ENCODE data around the gene ADAMTS9.

The ADAMTS9 gene

DNA sequence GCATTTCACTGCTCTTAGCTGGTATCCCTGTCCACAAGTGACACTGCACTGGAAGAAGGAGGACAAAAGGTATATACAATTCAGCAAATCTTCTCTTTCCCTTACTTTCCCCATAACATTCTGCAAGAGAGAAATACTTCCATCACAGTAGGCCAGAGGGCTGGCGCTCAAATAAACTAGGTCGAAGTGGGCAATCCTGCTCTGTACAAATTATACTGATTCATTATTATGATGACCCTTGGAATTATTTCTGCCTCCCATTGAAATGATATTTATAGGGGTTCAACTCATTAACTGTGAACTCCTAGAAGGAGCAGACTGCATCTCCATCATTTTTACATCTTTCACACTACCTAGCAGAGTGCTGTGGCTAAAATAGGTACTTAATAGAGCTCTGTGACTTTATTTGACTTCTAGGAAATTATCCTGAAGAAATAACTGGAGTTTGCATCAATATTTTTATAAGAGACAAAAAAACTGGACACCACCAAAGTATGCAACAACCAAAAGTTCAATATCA, 80.7 kb downstream of the ADAMTS9 start:
- Mint-ChIP-seq H3K27me3 (no peaks in the 10 kb centered on the region), H3K27ac (no peak overlapping the region), H3K36me3 (ENCODE audit: low read depth) (no peaks in the 10 kb centered on the region), H3K4me3 (no peak overlapping the region), H3K4me1 (ENCODE audit: low read depth) (no peaks in the 10 kb centered on the region), H3K9me3 (peaks cover 9% of the 10 kb centered on the region)
- intact Hi-C loops (cut with micrococcal nuclease) = no loop called here

GRCh38 chr3:64604313-64604712, 83.5 kb downstream of the ADAMTS9 start:
- H3K9me3 Mint-ChIP-seq = peaks cover 9% of the 10 kb centered on the region
- H3K4me1 Mint-ChIP-seq (ENCODE audit: low read depth) = no peaks in the 10 kb centered on the region
- H3K27ac Mint-ChIP-seq = no peak overlapping the region
- H3K27me3 Mint-ChIP-seq = no peaks in the 10 kb centered on the region
- no peaks in the 10 kb centered on the region for H3K36me3 Mint-ChIP-seq (ENCODE audit: low read depth)
- intact Hi-C loops (cut with micrococcal nuclease) = no loop called here
- no peak overlapping the region for H3K4me3 Mint-ChIP-seq

GRCh38 chr3:64601824-64602223, 86.0 kb downstream of the ADAMTS9 start:
- Mint-ChIP-seq H3K9me3 (peaks cover 11% of the 10 kb centered on the region), H3K27me3 (no peaks in the 10 kb centered on the region), H3K36me3 (ENCODE audit: low read depth) (no peaks in the 10 kb centered on the region), H3K4me1 (ENCODE audit: low read depth) (no peaks in the 10 kb centered on the region), H3K27ac (no peak overlapping the region), H3K4me3 (no peak overlapping the region)
- intact Hi-C loops (cut with micrococcal nuclease) = no loop called here

DNA sequence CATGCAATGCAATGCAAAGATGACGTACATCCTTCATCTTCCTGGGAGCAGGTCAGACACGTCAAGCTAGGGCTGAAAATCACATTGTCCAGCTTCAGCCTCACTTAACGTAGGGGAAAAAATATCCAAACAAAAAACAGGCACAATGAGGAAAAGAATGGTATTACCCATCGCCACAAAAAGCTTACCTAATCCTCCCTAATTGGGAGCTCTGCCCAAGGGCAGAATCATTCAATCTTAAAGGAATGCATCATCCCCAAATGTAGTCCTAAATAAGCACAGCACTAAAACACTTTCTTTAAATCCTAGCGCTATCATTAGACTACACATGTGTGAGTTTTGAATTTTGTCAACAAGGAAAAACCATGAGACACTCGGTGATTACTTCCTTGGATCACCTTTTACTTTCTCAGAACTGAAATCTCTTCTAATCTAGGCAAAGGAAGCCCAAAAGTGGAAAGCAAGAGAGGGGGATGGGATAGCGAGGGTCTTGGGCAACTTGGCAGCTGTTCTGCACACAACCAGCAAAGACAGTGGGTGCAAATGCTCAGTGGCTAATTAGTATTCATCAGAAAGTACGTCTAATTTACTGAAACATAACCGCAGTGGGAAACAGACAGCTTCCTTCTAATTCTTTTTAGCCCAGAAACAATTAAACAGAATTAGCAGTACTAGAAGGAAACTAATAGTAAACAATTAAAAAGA, 87.4 kb downstream of the ADAMTS9 start:
- H3K36me3 Mint-ChIP-seq (ENCODE audit: low read depth) = no peaks in the 10 kb centered on the region
- intact Hi-C loops (cut with micrococcal nuclease) = no loop called here
- H3K27ac Mint-ChIP-seq = no peak overlapping the region
- H3K27me3 Mint-ChIP-seq = no peaks in the 10 kb centered on the region
- peaks cover 15% of the 10 kb centered on the region for H3K9me3 Mint-ChIP-seq
- H3K4me3 Mint-ChIP-seq = no peak overlapping the region
- H3K4me1 Mint-ChIP-seq (ENCODE audit: low read depth) = no peaks in the 10 kb centered on the region

DNA sequence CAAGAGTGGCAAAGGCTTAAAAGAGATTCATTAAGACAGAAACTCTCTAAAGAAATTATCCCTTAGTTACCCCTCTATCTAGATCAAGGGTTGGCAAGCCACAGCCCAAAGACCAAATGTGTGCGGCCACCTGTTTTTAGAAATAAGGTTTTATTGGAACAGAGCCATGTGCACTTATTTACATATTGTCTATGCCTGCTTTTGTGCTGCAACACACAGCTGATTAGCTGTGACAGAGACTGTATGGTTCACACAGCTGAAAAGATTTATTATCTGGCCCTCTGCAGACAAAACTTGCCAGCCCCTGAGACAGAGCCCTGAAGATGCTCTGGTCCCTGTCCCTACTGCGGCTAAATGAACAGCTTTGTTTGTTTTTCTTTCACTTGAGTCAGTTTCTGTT, 88.1 kb downstream of the ADAMTS9 start:
- peaks cover 22% of the 10 kb centered on the region for H3K9me3 Mint-ChIP-seq
- no peak overlapping the region for H3K27ac Mint-ChIP-seq
- no peak overlapping the region for H3K4me3 Mint-ChIP-seq
- no peaks in the 10 kb centered on the region for H3K36me3 Mint-ChIP-seq (ENCODE audit: low read depth)
- no peaks in the 10 kb centered on the region for H3K4me1 Mint-ChIP-seq (ENCODE audit: low read depth)
- no peaks in the 10 kb centered on the region for H3K27me3 Mint-ChIP-seq
- intact Hi-C loops (cut with micrococcal nuclease) = no loop called here

- no peaks in the 10 kb centered on the region for H3K27me3 Mint-ChIP-seq
- H3K4me3 Mint-ChIP-seq = no peak overlapping the region
- H3K27ac Mint-ChIP-seq = no peak overlapping the region
- no peaks in the 10 kb centered on the region for H3K4me1 Mint-ChIP-seq (ENCODE audit: low read depth)
- H3K36me3 Mint-ChIP-seq (ENCODE audit: low read depth) = no peaks in the 10 kb centered on the region
- intact Hi-C loops (cut with micrococcal nuclease) = no loop called here
- H3K9me3 Mint-ChIP-seq = peaks cover 22% of the 10 kb centered on the region
Measured at GRCh38 chr3:64595253-64595694, 92.5 kb downstream of the ADAMTS9 start.

DNA sequence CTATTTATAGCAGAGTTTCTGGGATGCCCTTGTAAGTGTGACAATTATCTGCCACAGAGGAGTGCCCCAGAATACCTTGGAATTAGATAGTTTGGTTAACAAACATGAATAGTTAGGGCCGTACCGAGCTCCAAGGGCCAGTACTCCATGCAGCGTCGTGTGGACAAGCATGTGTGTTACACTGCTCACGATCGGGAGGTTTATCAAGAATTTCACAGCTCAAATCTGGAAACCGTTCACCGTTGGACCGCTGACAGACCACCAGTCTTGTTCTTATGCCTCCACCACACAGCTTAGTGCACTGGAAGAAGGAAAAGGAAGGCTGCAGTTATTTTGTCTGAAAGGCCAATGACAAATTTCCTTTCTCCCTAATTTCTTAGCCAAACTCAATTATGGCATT, 93.7 kb downstream of the ADAMTS9 start:
- intact Hi-C loops (cut with micrococcal nuclease) = no loop called here
- H3K27me3 Mint-ChIP-seq = no peaks in the 10 kb centered on the region
- no peaks in the 10 kb centered on the region for H3K4me1 Mint-ChIP-seq (ENCODE audit: low read depth)
- no peaks in the 10 kb centered on the region for H3K36me3 Mint-ChIP-seq (ENCODE audit: low read depth)
- H3K4me3 Mint-ChIP-seq = no peak overlapping the region
- peaks cover 22% of the 10 kb centered on the region for H3K9me3 Mint-ChIP-seq
- H3K27ac Mint-ChIP-seq = no peak overlapping the region

GRCh38 chr3:64593350-64593749, 94.5 kb downstream of the ADAMTS9 start:
- Mint-ChIP-seq H3K27ac (no peak overlapping the region), H3K4me1 (ENCODE audit: low read depth) (no peaks in the 10 kb centered on the region)

DNA sequence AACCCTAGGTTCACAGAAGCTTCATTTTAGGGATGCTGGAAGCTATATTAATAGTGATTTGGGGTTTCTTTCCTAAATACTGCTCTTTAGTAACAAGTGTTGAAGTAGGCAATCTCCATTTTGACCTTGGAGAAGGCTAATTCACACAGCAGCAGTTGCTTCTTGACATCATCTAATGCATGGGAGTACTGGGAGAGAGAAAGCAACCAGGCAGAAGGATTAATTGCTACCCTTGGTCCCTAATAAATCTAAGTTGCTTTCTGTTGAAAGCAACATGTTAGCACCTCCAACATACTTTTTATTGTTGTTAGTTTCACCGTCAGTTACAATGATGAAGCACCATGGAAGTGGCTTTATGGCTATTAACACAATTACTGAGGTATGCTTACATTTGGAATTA, 96.2 kb downstream of the ADAMTS9 start:
- intact Hi-C loops (cut with micrococcal nuclease) = no loop called here
- no peaks in the 10 kb centered on the region for H3K36me3 Mint-ChIP-seq (ENCODE audit: low read depth)

More at GRCh38 chr3:64593350-64593749, 94.5 kb downstream of the ADAMTS9 start:
- H3K36me3 Mint-ChIP-seq (ENCODE audit: low read depth) = no peaks in the 10 kb centered on the region
- no peaks in the 10 kb centered on the region for H3K27me3 Mint-ChIP-seq
- intact Hi-C loops (cut with micrococcal nuclease) = no loop called here
- peaks cover 22% of the 10 kb centered on the region for H3K9me3 Mint-ChIP-seq
- no peak overlapping the region for H3K4me3 Mint-ChIP-seq

GRCh38 chr3:64588380-64588779, 99.4 kb downstream of the ADAMTS9 start:
- no peaks in the 10 kb centered on the region for H3K27me3 Mint-ChIP-seq
- H3K27ac Mint-ChIP-seq = no peak overlapping the region
- H3K4me1 Mint-ChIP-seq (ENCODE audit: low read depth) = no peaks in the 10 kb centered on the region
- H3K36me3 Mint-ChIP-seq (ENCODE audit: low read depth) = no peaks in the 10 kb centered on the region
- intact Hi-C loops (cut with micrococcal nuclease) = no loop called here
- H3K9me3 Mint-ChIP-seq = no peaks in the 10 kb centered on the region
- no peak overlapping the region for H3K4me3 Mint-ChIP-seq

More for the DNA sequence above, 96.2 kb downstream of the ADAMTS9 start:
- Mint-ChIP-seq H3K27ac (no peak overlapping the region), H3K27me3 (no peaks in the 10 kb centered on the region), H3K9me3 (peaks cover 8% of the 10 kb centered on the region), H3K4me1 (ENCODE audit: low read depth) (no peaks in the 10 kb centered on the region), H3K4me3 (no peak overlapping the region)

GRCh38 chr3:64586952-64587351, 100.8 kb downstream of the ADAMTS9 start:
- H3K4me1 Mint-ChIP-seq (ENCODE audit: low read depth) = no peaks in the 10 kb centered on the region
- no peaks in the 10 kb centered on the region for H3K36me3 Mint-ChIP-seq (ENCODE audit: low read depth)

DNA sequence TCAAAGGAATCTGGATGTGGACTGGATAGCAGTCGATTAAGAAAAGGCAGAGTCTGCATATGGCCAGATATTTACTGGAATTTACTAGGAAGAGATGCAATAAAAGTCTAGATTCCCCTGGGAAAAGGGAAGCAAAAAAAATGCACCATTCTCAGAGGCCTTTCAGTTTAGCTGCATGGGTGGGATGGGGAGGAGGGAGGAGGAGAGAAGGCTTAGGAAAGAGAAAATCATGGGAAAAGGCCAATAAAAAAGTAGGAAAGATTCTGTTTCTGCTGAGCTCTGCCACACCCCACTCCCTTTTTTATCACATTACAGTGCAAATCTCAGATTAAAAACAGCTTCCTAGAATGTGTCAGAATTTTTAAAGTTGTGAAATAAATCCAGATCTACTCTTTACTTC, 103.6 kb downstream of the ADAMTS9 start:
- intact Hi-C loops (cut with micrococcal nuclease) = no loop called here
- Mint-ChIP-seq H3K27me3 (no peaks in the 10 kb centered on the region), H3K4me1 (ENCODE audit: low read depth) (no peaks in the 10 kb centered on the region), H3K9me3 (no peaks in the 10 kb centered on the region), H3K36me3 (ENCODE audit: low read depth) (no peaks in the 10 kb centered on the region), H3K4me3 (no peak overlapping the region), H3K27ac (no peak overlapping the region)

More at GRCh38 chr3:64586952-64587351, 100.8 kb downstream of the ADAMTS9 start:
- intact Hi-C loops (cut with micrococcal nuclease) = no loop called here
- Mint-ChIP-seq H3K27ac (no peak overlapping the region), H3K4me3 (no peak overlapping the region), H3K27me3 (no peaks in the 10 kb centered on the region), H3K9me3 (no peaks in the 10 kb centered on the region)

GRCh38 chr3:64578797-64579196, 109.0 kb downstream of the ADAMTS9 start:
- Mint-ChIP-seq H3K4me3 (no peak overlapping the region), H3K4me1 (ENCODE audit: low read depth) (no peaks in the 10 kb centered on the region), H3K27me3 (no peaks in the 10 kb centered on the region), H3K36me3 (ENCODE audit: low read depth) (no peaks in the 10 kb centered on the region), H3K9me3 (no peaks in the 10 kb centered on the region), H3K27ac (no peak overlapping the region)
- intact Hi-C loops (cut with micrococcal nuclease) = no loop called here

DNA sequence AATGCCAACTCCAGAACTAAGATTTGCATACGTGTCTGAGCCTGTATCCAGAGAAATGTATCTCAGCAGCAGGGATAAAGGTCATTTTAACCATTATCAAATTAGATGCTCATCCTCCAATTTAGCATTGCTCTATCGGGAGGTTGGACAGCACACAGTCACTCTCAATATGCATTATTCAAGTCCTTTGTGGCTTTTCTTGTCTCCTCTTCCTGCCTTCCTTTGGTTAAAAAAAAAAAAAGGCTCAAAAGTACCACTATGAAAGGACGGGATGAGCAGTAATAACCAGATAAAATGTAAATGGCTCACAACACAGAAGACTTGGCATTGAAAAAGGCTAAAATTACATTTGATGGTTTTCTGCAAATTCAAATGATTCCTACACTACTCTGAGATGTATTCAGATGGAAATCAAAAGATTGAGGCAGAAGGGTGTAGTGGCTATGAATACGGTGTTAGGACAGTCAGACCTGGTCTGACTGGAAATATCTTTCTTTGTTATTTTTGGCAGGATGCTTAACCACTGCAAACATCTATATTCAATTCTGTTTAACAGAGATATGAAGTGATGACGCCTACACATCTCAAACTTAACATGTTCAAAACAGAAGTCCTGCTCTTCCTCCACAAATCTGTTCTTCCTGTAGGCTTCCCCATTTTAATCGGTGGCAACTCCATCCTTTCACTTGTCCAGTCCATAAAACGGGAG, 109.6 kb downstream of the ADAMTS9 start:
- Mint-ChIP-seq H3K4me3 (no peak overlapping the region), H3K36me3 (ENCODE audit: low read depth) (no peaks in the 10 kb centered on the region), H3K27ac (no peak overlapping the region), H3K4me1 (ENCODE audit: low read depth) (no peaks in the 10 kb centered on the region), H3K9me3 (no peaks in the 10 kb centered on the region), H3K27me3 (no peaks in the 10 kb centered on the region)
- intact Hi-C loops (cut with micrococcal nuclease) = no loop called here
